Omental fat pad (tissue), 4 donors: ENCODE data around the gene SLC47A2. TPM values are rescaled to one million over a fixed set of nuclear protein-coding genes. Genes with fewer than 3 reads are reported as not detected.
"Not testable (repeated sequence)": the region's sequence is repeated elsewhere in the genome, so short reads cannot be mapped to it uniquely, and the experiment has no call there.

Experiments used
- ATAC-seq: fragments of 150-250 bp; one replicate; pipeline ENCODE4 v1.9.1; 2016; ENCODE audit warnings: mild to moderate bottlenecking, moderate library complexity; ENCODE audit not compliant: low FRiP score
- DNase-seq: peaks from one replicate; pipeline ENCODE4 v3.0.0-alpha.2; 2019; ENCODE audit warnings: low spot score
- CTCF ChIP-seq, 3 donors: fragments of 450-650 bp; IDR thresholded peaks; one replicate each; pipeline ENCODE4 v1.5.1; 2016 to 2017; ENCODE audit warnings: antibody characterized with exemption in 3 of 3, mild to moderate bottlenecking in 3 of 3, moderate library complexity in 2 of 3
- total RNA-seq, 4 donors: library from RNA; depleted of rRNA; stranded (reverse); fragments of >200 nt; gene quantifications; one replicate each; pipeline ENCODE4 v1.1.0, GENCODE V29; 2016

SLC47A2 gene
- under 1 TPM in 1 of 4 donors, not detected in 3; 0.28 TPM for total RNA-seq

- ATAC-seq = no peak
Measured at GRCh38 chr17:19716108-19717030, at the start of gene SLC47A2. TSS of gene SLC47A2 (minus strand) at chr17:19716584. CDS start at chr17:19716555, 29 bp downstream.

GRCh38 chr17:19766016-19766415 is 49.6 kb upstream of the SLC47A2 start:
- no peak for TF ChIP-seq CTCF (IDR thresholded peaks at IDR 0.05)
- DNase-seq (no peak), ATAC-seq (no peak)

More at GRCh38 chr17:19716108-19717030, at the start of gene SLC47A2:
- TF ChIP-seq CTCF (IDR thresholded peaks at IDR 0.05) = no peak
- DNase-seq = no peak

- not testable (repeated sequence) for ATAC-seq, DNase-seq
Measured at GRCh38 chr17:19763991-19764390, 47.6 kb upstream of the SLC47A2 start.

- ATAC-seq (no peak), DNase-seq (no peak)
- TF ChIP-seq CTCF (IDR thresholded peaks at IDR 0.05) = no peak
Measured at GRCh38 chr17:19763416-19763815, 47.0 kb upstream of the SLC47A2 start.

- DNase-seq (peak; percentile 69), ATAC-seq (peak; percentile 86)
- peak in 1 of 3 donors; percentile 62 for TF ChIP-seq CTCF (IDR thresholded peaks at IDR 0.05)
Measured at GRCh38 chr17:19762515-19762961, 46.2 kb upstream of the SLC47A2 start.

GRCh38 chr17:19760746-19761145 is 44.4 kb upstream of the SLC47A2 start:
- DNase-seq (peak; percentile 11), ATAC-seq (no peak)
- TF ChIP-seq CTCF (IDR thresholded peaks at IDR 0.05) = no peak

GRCh38 chr17:19759568-19760549 is 43.5 kb upstream of the SLC47A2 start:
- TF ChIP-seq CTCF (IDR thresholded peaks at IDR 0.05) = no peak
- DNase-seq = peak; percentile 19
- no peak for ATAC-seq
